Activated CD4-positive, CD25-positive, alpha-beta regulatory T cell treated with anti-CD3 and anti-CD28 coated beads, Interleukin-2, amount 50 U/mL, for 24 hours (primary cell): Measurements from ENCODE around the gene TM2D1.

Source experiments
- ATAC-seq, 2 donors: fragments of 150-1000 bp; cut with Tn5 transposase; one replicate each; pipeline ENCODE4 v1.10.0; 2021; ENCODE audit warnings: mild to moderate bottlenecking in 1 of 2, moderate library complexity in 1 of 2

The TM2D1 gene

DNA sequence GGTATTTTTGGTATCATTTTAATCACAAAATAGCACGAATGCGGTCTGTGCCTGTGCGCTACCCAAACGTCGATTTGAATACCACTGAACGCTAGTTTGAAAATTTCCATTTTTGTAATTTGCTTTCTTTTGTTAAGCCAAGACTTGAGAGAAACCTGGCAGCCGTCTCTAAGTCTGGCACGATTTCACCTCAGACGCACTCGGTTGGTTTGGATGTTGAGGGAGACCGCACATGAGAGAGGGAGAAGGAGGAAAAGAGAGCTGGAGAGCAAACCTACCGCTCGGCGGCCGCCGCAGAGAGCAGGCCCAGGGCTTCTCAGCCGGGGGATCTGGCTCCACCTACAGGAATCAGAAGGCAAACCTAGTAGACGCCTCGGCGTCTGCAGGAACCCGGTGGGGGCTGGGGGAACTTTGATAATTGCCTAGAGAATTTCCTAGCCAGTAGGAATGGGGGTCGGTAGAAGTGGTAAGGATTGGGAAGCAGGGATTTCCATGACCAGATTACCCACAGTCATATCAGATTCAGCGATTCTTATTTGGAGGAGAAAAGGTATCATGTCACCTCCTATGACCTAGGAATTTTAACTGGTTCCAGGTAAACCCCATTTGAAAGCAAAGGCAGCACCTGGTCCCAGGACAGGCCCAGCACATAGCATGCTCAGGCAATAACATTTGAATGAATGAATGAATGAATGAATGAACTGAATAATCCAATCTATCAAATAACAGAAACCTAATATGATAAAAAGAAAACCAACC lies 83.2 kb downstream of the TM2D1 start:
- ATAC-seq, result peak; percentile 85 to 91

DNA sequence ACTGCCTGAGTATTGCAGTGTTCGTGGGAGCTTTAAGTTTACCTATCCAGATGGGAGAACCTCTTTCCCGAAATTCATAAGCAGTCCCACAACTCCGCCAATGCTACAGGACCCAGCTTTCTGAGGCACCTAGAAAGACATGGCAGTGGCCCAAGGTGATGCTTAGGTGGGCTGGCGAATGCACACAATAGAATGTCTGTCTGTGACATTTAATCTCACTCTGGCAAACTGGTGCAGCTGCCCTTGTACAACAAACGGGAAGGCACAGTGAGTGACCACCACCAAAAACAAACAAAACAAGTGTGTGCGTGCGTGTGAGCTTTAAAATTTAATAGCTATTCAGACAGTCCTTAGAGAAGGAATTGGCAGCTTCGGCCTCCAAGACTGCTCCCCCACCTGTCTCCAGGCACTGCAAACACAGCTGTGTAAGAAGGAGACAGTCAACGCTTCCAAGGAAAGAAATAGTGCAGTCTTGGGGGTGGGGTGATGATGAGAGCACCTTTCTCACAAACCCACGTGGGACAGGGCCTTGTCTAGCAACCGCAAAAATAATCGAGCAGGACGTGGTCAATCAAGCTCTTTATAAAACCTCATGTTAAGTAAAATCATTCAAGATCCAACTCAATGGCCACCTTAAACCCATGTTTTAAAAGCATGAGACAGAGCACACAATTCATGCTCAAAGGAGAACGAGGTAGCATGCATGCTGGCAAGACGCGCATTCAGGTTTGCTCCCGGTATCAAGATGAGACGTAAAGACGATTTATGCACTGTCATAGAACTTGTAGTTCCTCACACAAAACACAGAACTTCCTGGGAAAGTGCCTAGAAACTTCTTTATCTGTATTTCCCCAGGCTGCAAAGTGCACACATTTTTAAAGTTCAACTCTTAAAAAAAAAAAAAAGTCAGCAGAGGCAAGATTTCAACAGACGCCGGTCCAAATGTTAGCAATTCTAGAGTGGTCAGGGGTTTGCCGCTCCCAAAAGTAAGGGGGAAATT lies 84.1 kb downstream of the TM2D1 start:
- ATAC-seq, result peak in 1 of 2 donors; percentile 16

DNA sequence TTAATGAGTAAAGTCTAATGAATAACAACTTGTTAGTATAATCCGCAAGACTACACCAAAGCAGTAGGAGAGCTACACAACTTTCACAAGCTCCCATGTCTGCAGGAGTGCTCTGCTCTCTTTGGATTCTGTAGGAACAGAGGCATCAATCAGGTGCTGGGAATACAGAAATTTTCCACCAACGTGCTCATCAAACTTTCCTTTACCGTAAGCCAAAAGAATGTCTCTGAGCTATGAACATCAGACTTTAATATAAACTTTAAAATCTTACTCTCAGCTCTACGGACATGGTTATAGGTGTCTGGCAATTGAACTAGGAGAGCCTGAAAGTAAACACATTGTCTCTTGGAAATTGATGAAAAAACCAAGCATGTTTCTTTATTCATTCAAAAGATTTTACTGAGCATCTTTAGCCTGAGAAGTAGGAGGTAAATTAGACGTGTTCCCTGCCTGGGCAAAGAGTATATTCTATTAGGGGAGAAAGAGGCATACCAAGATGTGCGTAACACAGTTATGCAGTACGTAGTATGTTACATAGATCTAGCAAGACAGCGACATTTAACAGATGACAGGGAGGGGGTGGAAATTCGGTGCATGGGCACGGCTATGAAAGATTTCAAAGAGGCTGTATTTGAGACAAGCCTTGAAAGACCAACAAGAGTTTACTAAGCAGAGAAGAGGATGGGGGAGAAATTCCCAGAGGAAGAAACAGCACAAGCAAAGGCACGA lies 85.2 kb downstream of the TM2D1 start:
- ATAC-seq, result no peak

DNA sequence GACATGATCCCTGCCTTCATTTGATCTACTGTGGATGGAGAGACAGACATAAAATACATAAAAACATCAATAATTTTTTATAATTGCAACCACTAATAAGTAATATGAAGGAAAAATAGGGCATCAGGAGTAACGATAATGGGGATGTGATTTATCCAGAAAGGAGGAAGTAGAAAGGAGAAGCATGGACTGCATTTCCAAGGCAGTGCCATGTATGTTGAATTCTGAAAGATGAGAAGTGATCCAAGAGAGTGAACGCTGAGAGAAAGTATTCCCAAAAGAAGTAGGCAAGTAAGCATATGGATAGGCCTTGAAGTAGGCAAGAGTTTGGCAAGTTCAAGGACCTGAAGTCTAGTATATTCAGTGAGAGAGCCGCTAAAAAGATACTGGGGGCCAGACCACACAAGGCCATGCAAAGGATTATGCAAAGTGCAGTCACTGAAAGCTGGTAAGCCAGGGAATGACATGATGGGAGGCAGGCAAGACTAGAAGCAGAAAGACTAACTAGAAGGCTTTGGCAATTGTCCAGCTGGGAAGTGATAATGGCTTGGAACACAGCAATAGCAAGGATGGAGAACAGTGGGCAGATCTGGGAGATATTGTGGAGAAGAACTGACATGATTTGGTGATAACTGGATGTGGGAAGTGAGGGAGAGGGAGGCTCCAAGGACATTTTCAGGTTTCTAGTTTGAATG lies 85.9 kb downstream of the TM2D1 start:
- ATAC-seq, result no peak

DNA sequence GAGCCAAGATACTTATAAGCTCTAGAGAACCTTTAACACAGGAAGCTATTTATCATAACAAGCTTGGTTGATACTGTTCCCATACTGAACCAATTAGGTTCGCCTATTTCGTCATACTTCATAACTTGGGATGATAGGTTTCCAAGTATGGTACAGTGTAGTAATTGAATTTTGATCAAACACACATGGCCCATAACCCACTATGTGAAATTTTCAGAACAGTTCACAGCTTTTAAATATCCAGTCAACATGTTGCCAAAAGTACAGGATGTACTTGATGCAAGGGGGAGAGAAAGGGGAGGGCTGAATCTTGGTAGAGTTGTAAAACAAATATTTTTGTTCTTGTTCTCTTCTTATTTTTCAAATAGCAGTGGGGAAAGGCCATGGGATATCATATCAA lies 86.6 kb downstream of the TM2D1 start:
- ATAC-seq, result no peak

DNA sequence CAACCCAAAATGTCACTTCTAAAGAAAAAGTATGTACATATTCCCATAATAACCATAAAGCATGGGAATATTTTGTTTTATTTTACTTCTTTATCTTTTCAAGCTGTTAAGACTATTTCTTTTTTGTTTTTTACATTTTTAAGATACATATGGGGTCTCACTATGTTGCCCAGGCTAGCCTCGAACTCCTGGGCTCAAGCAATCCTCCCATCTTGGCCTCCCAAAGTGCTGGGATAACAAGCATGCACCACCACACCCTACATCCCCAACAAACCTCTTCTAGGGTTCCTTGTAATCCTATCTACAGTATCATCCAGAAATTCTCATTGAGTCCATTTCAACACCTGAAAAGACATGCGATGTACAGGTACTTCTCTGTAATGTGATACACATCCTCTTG lies 87.5 kb downstream of the TM2D1 start:
- ATAC-seq, result no peak

DNA sequence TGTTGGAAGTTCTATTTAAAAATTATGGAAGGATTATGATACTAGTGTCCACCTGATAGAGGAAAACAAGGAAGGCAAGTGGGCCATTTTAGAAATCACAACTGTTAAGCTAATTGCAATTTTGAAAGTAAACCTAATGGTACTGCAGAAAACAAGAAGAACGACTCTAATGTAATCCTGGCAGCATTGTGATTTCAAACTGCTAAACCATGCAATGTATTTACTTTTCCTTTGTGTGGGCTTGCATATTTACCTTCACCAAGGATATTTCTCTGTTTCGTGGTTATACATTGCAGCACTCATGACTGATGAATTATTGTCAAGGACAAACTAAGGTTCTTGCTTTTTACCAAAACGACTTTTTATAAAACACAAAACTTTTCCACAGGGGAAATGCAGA lies 88.1 kb downstream of the TM2D1 start:
- no peak for ATAC-seq

DNA sequence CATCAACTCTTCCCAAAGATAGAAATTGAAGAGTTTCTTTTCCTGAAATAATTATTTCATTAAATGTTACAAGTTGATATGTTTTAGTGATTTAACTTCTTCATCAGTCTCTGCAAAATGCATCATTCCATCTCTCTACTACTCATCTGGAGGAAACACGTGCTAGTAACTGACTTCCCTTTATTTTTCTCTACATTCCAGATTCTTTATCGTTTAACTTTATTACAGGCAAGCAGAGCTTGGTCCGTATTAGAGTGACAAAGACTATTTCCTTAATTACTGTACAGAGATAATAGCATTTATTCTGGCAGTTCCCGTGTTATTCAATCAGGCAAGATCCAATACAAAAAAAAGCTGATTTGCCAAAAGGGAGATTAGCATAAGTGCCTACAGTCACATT lies 88.6 kb downstream of the TM2D1 start:
- ATAC-seq, result no peak

DNA sequence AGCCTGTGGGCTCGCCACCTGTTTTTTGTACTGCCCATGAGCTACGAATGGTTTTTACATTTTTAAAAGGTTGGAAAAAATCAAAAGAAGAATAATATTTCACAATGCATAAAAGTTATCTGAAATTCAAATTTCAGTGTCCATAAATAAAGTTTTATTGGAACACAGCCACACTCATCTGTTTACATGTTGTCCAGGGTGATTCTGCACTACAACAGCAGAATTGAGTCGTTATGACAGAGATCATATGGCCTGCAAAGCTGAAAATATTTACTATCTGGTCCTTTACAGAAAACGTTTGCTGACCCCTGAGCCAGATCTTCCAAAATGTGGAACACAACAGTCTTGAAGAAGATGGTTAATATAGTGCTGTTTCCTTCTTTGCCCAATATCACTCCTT lies 89.4 kb downstream of the TM2D1 start:
- ATAC-seq, result no peak

DNA sequence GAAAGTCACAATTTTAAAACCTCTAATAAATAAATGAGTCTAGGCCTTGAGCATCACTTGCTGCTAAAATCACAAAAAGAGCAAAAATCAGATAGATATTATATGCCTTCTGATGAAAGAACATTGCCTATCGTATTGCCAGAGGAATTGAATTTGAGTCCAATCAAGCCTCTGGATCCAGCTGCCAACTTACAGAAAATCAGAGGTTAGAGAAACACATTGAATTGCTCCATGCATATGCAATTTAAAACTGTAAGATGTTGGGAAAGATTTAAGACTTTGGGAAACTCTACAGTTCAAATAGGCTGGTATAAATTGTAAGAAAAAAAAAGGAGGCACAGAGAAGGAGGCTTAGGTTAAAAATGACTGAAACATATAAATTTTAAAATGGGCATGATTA lies 93.5 kb downstream of the TM2D1 start:
- no peak for ATAC-seq
